HuH-7.5 (cell line): Measurements from ENCODE around the gene RET.

Experiments
- DNase-seq: peaks from one replicate; pipeline ENCODE4 v3.0.0; 2011; ENCODE audit warnings: low spot score

The RET gene

GRCh38 chr10:43172645-43173044 is 95.8 kb downstream of the RET start:
- DNase-seq: no peak

GRCh38 chr10:43173120-43173519 is 96.3 kb downstream of the RET start:
- DNase-seq: no peak

- DNase-seq: no peak
Observed at GRCh38 chr10:43174969-43175368, 98.1 kb downstream of the RET start.

- DNase-seq: no peak
Observed at GRCh38 chr10:43176271-43176670, 99.4 kb downstream of the RET start.

- DNase-seq: no peak
Observed at GRCh38 chr10:43177595-43177994, 100.7 kb downstream of the RET start.
